Stimulated activated memory B cell treated with anti-CD40 and anti-IgM and Interleukin-4, amounts not matched to agents 10 μg/mL and 1 μg/mL and 100 μg/mL, for 72 hours (primary cell): ENCODE data around the gene GOLGA5.
"Not testable (repeated sequence)": the region's sequence is repeated elsewhere in the genome, so short reads cannot be mapped to it uniquely, and the experiment has no call there.

Source experiments
- ATAC-seq: fragments of 150-1000 bp; cut with Tn5 transposase; 2 replicates; pipeline ENCODE4 v1.10.0; 2021
- H3K27ac Mint-ChIP-seq: one replicate; pipeline ENCODE4 v1.8.0; 2022; ENCODE audit warnings: mild to moderate bottlenecking, mixed read lengths
- H3K27me3 Mint-ChIP-seq: one replicate; pipeline ENCODE4 v1.8.0; 2022; ENCODE audit warnings: mixed read lengths
- H3K36me3 Mint-ChIP-seq: one replicate; pipeline ENCODE4 v1.8.0; 2022; ENCODE audit warnings: mixed read lengths
- H3K4me1 Mint-ChIP-seq: one replicate; pipeline ENCODE4 v1.8.0; 2022; ENCODE audit warnings: mixed read lengths
- H3K4me3 Mint-ChIP-seq: one replicate; pipeline ENCODE4 v1.8.0; 2022; ENCODE audit warnings: mild to moderate bottlenecking, moderate library complexity, mixed read lengths
- H3K9me3 Mint-ChIP-seq: one replicate; pipeline ENCODE4 v1.8.0; 2022; ENCODE audit warnings: mixed read lengths

Gene GOLGA5

DNA sequence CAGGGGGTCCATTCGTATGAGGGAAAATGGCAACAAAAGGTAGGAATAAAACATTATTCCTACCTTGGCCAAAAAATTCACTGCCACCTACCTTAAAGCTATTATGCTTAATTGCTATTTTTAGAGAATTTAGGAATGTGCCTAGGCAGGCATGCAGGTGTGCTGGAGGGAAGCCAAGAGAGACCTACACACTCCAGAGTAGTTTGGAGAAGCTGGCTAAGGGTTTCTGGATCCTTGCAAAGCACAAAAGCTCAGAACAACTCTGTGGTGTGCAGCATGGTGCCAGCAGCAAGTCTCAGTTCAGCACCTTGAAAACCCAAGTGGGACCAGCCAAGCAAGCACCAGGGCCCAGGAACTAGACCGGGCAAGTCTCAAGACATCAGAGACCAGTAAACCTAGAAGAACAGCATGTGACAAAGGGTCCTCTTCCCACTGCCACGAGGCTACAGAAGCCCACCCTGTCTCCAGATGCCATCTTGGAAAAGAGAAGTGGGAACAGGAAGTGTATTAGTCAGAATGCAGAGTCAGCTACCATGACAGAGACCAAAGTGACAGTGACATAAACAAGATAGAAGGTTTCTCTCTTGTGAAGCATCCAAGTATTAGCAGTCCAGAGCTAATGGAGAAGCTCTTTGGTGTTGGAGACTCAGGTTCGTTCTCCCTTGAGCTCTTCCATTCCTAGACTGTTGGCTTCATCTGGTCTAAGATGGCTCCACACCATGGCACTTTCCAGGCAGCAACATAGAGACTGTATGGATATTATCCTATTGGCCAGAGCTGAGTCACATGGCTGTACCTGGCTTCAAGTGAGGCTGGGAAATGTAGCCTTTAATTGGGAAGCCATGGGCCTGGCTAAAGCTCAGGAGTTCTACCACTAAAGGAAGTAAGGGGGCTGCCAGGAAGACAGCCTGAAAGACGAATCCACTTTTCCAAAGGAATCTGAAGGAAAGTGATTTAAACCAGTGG is 30.2 kb upstream of the GOLGA5 start:
- not testable (repeated sequence) for H3K4me3 Mint-ChIP-seq, H3K9me3 Mint-ChIP-seq, H3K27ac Mint-ChIP-seq, H3K36me3 Mint-ChIP-seq, H3K27me3 Mint-ChIP-seq
- ATAC-seq, result peak; percentile 47
- H3K4me1 Mint-ChIP-seq, result peaks cover 32% of the 10 kb centered on the region

GRCh38 chr14:92768236-92768635 is 25.9 kb upstream of the GOLGA5 start:
- not testable (repeated sequence) for H3K4me3 Mint-ChIP-seq, H3K9me3 Mint-ChIP-seq, H3K27me3 Mint-ChIP-seq, H3K36me3 Mint-ChIP-seq
- Mint-ChIP-seq H3K4me1 (peaks cover 28% of the 10 kb centered on the region), H3K27ac (peak overlapping the region; percentile 57)
- ATAC-seq, result peak; percentile 98

DNA sequence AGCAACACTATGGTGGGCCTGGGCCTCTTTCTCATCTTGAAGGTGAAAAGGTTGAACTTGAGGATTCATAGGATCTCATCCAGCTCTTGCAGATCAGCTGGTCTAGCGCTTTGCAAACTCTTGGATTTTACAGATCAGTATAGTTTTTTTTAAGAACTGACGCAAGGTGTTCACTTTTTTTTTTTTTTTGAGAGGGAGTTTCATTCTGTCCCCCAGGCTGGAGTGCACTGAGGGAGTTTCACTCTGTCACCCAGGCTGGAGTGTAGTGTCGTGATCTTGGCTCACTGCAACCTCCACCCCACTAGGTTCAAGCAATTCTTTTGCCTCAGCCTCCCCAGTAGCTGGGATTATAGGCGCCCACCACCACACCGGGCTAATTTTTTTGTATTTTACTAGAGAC is 25.3 kb upstream of the GOLGA5 start:
- Mint-ChIP-seq H3K27me3 (no peaks in the 10 kb centered on the region), H3K36me3 (no peaks in the 10 kb centered on the region), H3K4me1 (peaks cover 28% of the 10 kb centered on the region), H3K4me3 (no peak overlapping the region), H3K9me3 (no peaks in the 10 kb centered on the region), H3K27ac (peak overlapping the region; percentile 57)
- ATAC-seq, result no peak

DNA sequence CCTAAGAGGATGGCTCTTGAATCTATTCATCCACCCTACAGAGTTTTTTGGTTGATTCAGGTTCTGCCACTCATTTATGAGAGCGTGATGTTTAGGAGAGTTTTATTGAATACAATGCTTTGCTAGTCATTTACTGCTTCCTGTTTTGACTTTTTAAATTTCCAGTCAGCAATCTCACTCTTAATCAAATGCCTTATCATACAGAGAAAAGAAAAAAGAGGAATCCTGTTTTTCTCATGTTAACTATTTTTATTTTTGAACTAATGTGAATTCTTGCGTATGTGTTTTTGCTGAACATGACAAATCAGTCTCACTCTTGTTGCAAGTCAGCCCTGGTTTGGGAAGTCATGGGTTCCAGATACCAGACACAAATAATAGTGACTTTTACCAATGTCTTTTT is 23.6 kb upstream of the GOLGA5 start:
- Mint-ChIP-seq H3K4me1 (peaks cover 43% of the 10 kb centered on the region), H3K27ac (peak overlapping the region; percentile 42), H3K9me3 (no peaks in the 10 kb centered on the region), H3K27me3 (no peaks in the 10 kb centered on the region), H3K36me3 (no peaks in the 10 kb centered on the region), H3K4me3 (no peak overlapping the region)
- no peak for ATAC-seq

DNA sequence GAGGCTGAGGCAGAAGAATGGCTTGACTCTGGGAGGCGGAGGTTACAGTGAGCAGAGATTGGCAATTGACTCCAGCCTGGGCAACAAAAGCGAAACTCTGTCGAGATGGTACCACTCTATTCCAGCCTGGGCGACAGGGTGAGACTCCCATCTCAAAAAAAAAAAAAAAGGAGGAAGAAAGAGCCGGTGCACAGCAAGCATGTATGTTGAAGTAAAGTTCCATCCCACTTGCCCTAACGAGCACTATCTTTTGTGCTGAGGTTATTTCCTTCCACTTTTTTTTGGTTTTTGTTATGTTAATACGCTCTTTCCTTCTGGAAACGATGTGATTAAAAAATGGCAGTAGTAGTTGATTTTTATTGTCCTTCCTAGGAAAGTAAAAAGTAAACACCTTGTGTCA is 19.5 kb upstream of the GOLGA5 start:
- ATAC-seq, result no peak
- peak overlapping the region; percentile 74 for H3K27ac Mint-ChIP-seq
- H3K36me3 Mint-ChIP-seq, result no peaks in the 10 kb centered on the region
- no peaks in the 10 kb centered on the region for H3K27me3 Mint-ChIP-seq
- H3K4me3 Mint-ChIP-seq, result no peak overlapping the region
- H3K9me3 Mint-ChIP-seq, result no peaks in the 10 kb centered on the region
- peaks cover 60% of the 10 kb centered on the region for H3K4me1 Mint-ChIP-seq

DNA sequence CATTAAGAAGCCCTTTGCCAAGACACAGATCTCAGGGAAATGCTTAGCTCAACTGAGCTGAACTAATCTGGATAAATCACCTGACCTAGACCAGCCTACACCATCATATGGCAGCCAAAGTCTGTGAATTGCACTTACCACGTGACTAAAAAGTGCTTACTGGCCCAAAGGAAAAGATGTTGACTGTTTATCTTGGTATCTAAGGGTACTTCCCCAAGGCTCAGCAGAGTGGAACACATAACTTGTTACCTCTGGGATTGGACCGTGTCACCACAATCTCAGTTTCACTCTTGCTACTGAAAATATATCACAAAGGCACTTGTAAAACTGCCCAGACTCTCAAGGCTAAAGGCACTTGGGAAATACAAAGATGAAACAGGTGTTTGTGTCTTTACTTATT is 18.8 kb upstream of the GOLGA5 start:
- Mint-ChIP-seq H3K27ac (peak overlapping the region; percentile 74), H3K4me1 (peaks cover 58% of the 10 kb centered on the region)
- H3K27me3 Mint-ChIP-seq, H3K36me3 Mint-ChIP-seq, H3K4me3 Mint-ChIP-seq, H3K9me3 Mint-ChIP-seq: not testable (repeated sequence)
- ATAC-seq, result peak; percentile 97

DNA sequence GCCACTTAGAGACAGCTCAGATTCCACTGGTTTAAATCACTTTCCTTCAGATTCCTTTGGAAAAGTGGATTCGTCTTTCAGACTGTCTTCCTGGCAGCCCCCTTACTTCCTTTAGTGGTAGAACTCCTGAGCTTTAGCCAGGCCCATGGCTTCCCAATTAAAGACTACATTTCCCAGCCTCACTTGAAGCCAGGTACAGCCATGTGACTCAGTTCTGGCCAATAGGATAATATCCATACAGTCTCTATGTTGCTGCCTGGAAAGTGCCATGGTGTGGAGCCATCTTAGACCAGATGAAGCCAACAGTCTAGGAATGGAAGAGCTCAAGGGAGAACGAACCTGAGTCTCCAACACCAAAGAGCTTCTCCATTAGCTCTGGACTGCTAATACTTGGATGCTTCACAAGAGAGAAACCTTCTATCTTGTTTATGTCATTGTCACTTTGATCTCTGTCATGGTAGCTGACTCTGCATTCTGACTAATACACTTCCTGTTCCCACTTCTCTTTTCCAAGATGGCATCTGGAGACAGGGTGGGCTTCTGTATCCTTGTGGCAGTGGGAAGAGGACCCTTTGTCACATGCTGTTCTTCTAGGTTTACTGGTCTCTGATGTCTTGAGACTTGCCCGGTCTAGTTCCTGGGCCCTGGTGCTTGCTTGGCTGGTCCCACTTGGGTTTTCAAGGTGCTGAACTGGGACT is 15.1 kb upstream of the GOLGA5 start:
- H3K27ac Mint-ChIP-seq, H3K9me3 Mint-ChIP-seq, H3K27me3 Mint-ChIP-seq, H3K36me3 Mint-ChIP-seq, H3K4me3 Mint-ChIP-seq: not testable (repeated sequence)
- peaks cover 48% of the 10 kb centered on the region for H3K4me1 Mint-ChIP-seq
- peak; percentile 29 for ATAC-seq

DNA sequence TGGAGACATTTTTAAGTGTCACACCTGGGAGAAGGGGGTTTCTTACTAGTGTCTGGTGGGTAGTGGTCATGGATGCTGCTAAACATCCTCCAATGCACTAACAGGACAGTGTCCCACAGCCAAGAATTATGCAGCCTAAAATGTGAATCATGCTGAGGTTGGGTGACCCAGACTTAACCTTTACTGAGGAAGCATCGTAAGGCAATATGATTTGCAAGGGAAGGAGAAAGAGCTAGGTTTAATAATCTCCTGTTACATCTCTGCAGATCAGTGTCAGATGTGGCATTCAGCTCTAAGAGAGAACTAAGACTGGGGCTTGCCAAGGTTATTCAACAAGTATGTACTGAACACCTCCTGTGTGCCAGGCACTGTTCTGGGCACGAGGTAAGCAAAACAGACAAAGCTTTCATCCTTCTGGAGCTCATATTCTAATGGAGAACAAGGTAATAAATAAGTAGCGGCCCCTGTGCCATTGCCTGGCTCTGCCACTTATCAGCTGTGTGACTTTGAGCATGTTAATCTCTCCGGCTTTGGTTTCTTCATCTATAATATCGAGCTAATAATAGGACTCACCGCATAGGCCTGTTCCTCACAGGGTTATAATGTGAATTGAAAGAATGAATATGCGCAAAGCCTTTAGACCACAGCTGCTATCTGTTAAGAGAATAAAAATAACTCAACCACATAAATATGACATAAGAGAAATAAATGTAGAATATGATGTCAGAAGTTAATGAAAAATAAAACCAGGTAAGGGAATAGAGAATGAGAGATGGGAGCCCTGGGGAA is 13.5 kb upstream of the GOLGA5 start:
- Mint-ChIP-seq H3K4me3 (no peak overlapping the region), H3K4me1 (peaks cover 32% of the 10 kb centered on the region), H3K27me3 (no peaks in the 10 kb centered on the region), H3K27ac (peak overlapping the region; percentile 19), H3K9me3 (no peaks in the 10 kb centered on the region), H3K36me3 (no peaks in the 10 kb centered on the region)
- no peak for ATAC-seq

DNA sequence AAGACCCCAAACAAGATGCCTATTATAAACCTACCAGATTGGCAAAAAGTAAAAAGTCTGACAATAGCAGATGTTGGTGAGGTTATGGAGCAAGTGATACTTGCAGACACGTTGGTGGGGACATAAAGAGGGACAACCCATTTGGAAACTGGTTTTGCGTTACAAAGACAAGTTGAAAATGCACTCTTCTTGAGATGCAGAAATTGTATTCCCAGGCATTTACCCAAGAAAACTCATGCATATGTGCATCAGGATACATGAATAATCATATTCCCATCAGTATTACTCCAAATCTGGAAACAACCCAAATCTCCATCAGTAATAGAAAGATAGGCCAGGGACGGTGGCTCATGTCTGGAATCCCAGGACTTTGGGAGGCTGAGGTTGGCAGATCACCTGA is 12.8 kb upstream of the GOLGA5 start:
- H3K27me3 Mint-ChIP-seq, result no peaks in the 10 kb centered on the region
- H3K27ac Mint-ChIP-seq, result peak overlapping the region; percentile 19
- peaks cover 25% of the 10 kb centered on the region for H3K4me1 Mint-ChIP-seq
- H3K4me3 Mint-ChIP-seq, result no peak overlapping the region
- no peak for ATAC-seq
- H3K9me3 Mint-ChIP-seq, result no peaks in the 10 kb centered on the region
- H3K36me3 Mint-ChIP-seq, result no peaks in the 10 kb centered on the region

GRCh38 chr14:92783813-92784431 is 10.2 kb upstream of the GOLGA5 start:
- Mint-ChIP-seq H3K4me1 (peaks cover 6% of the 10 kb centered on the region), H3K36me3 (no peaks in the 10 kb centered on the region), H3K4me3 (no peak overlapping the region), H3K27me3 (no peaks in the 10 kb centered on the region), H3K9me3 (peaks cover 2% of the 10 kb centered on the region), H3K27ac (no peak overlapping the region)
- ATAC-seq, result peak; percentile 79

- Mint-ChIP-seq H3K27ac (peak overlapping the region; percentile 39), H3K4me1 (no peaks in the 10 kb centered on the region), H3K27me3 (no peaks in the 10 kb centered on the region), H3K9me3 (peaks cover 15% of the 10 kb centered on the region), H3K4me3 (no peak overlapping the region), H3K36me3 (peaks cover 13% of the 10 kb centered on the region)
- ATAC-seq, result no peak
Observed at GRCh38 chr14:92785667-92786426, 8.3 kb upstream of the GOLGA5 start.

DNA sequence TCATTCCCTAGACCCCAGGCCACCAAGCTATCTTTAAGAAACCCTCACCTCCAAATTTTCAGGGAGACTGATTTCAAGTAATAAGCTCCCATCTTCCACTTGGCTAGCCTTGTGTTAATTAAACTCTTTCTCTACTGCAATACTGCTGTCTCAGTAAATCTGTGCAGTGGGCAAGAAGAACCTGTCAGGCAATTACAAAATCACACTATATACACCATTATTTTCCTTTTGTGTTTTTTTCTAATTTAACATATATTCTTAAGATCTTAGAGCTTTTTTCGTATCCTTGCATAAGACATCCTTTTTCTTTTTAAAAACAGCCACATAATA is 7.7 kb upstream of the GOLGA5 start:
- Mint-ChIP-seq H3K9me3 (peaks cover 16% of the 10 kb centered on the region), H3K36me3 (peaks cover 13% of the 10 kb centered on the region), H3K4me1 (no peaks in the 10 kb centered on the region), H3K27ac (peak overlapping the region; percentile 39), H3K27me3 (no peaks in the 10 kb centered on the region), H3K4me3 (no peak overlapping the region)
- no peak for ATAC-seq

GRCh38 chr14:92787554-92787953 is 6.6 kb upstream of the GOLGA5 start:
- Mint-ChIP-seq H3K36me3 (peaks cover 13% of the 10 kb centered on the region), H3K27me3 (no peaks in the 10 kb centered on the region), H3K4me3 (no peak overlapping the region), H3K9me3 (peaks cover 16% of the 10 kb centered on the region), H3K27ac (no peak overlapping the region), H3K4me1 (no peaks in the 10 kb centered on the region)
- no peak for ATAC-seq

- ATAC-seq, result no peak
- peaks cover 13% of the 10 kb centered on the region for H3K36me3 Mint-ChIP-seq
- H3K27ac Mint-ChIP-seq, result no peak overlapping the region
- peaks cover 8% of the 10 kb centered on the region for H3K4me1 Mint-ChIP-seq
- H3K9me3 Mint-ChIP-seq, result peaks cover 16% of the 10 kb centered on the region
- H3K27me3 Mint-ChIP-seq, result no peaks in the 10 kb centered on the region
- H3K4me3 Mint-ChIP-seq, result no peak overlapping the region
Observed at GRCh38 chr14:92789457-92790089, 4.5 kb upstream of the GOLGA5 start.
